GM12891 (cell line): ENCODE results near the gene CCDC169.

ENCODE experiments used
- DNase-seq: peaks from one replicate; pipeline ENCODE4 v3.0.0; 2011; ENCODE audit warnings: low spot score; ENCODE audit not compliant: insufficient read length
- FAIRE-seq: peaks from 2 replicates; lab custom pipeline; 2011; peaks lifted over from hg19 to GRCh38; lab: Jason Lieb, UNC
- PAX5 ChIP-seq: IDR thresholded peaks from 2 replicates; pipeline ENCODE4 v1.6.1; 2011; ENCODE audit warnings: low read length, moderate library complexity, mild to moderate bottlenecking; ENCODE audit not compliant: insufficient read depth, severe bottlenecking
- POLR2A ChIP-seq: IDR thresholded peaks from 2 replicates; pipeline ENCODE4 v1.6.1; 2011; ENCODE audit warnings: low read depth, low read length, control low read depth
- POLR2AphosphoS5 ChIP-seq: IDR thresholded peaks from 2 replicates; pipeline ENCODE4 v1.6.1; 2011; ENCODE audit warnings: low read depth, low read length, control low read depth
- POU2F2 ChIP-seq: IDR thresholded peaks from 2 replicates; pipeline ENCODE4 v1.6.1; 2011; ENCODE audit warnings: low read depth, mild to moderate bottlenecking, control low read depth, low read length, moderate library complexity
- SPI1 ChIP-seq: IDR thresholded peaks from 2 replicates; pipeline ENCODE4 v1.6.1; 2011; ENCODE audit warnings: low read depth, low read length, control low read depth
- TAF1 ChIP-seq: IDR thresholded peaks from 2 replicates; pipeline ENCODE4 v1.6.1; 2011; ENCODE audit warnings: low read depth, low read length, control low read depth

The CCDC169 gene

GRCh38 chr13:36244990-36245389, 52.6 kb downstream of the CCDC169 start:
- TF ChIP-seq TAF1 (no peak), SPI1 (no peak), POLR2AphosphoS5 (no peak), POLR2A (no peak), POU2F2 (no peak), PAX5 (no peak)
- DNase-seq: no peak
- FAIRE-seq: no peak

DNA sequence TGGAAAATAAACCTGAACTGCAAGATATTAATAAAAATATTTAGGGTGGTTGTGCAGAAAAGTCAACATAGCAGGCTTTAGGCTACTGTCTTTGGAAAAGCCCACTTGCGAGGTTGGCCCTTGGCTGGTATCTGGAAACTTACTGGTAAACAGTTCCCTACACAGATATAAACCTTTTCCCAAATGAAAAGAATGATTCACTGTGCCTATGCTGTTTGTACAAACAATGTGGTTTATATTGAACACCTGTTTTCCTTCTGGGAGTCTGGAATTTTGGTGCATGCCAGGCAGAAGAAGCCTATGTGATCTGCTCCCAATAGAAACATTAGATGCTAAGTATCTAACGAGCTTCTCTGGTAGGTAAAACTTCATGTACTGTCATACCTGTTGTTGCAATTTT, 53.5 kb downstream of the CCDC169 start:
- FAIRE-seq: no peak
- TF ChIP-seq POU2F2: no peak
- no peak for TF ChIP-seq TAF1
- TF ChIP-seq SPI1: no peak
- TF ChIP-seq POLR2A: no peak
- no peak for TF ChIP-seq POLR2AphosphoS5
- TF ChIP-seq PAX5: no peak
- no peak for DNase-seq

- DNase-seq (no peak), FAIRE-seq (no peak)
- no peak for TF ChIP-seq POU2F2
- no peak for TF ChIP-seq POLR2A
- TF ChIP-seq PAX5: no peak
- TF ChIP-seq SPI1: no peak
- no peak for TF ChIP-seq TAF1
- TF ChIP-seq POLR2AphosphoS5: no peak
Measured at GRCh38 chr13:36242761-36243160, 54.9 kb downstream of the CCDC169 start.

GRCh38 chr13:36231236-36231635, 66.4 kb downstream of the CCDC169 start:
- DNase-seq (no peak), FAIRE-seq (no peak)
- TF ChIP-seq TAF1 (no peak), POU2F2 (no peak), PAX5 (no peak), POLR2A (no peak), POLR2AphosphoS5 (no peak), SPI1 (no peak)

- FAIRE-seq (no peak), DNase-seq (no peak)
Measured at GRCh38 chr13:36224730-36225129, 72.9 kb downstream of the CCDC169 start.

GRCh38 chr13:36219883-36220282, 77.7 kb downstream of the CCDC169 start:
- no peak for FAIRE-seq
- TF ChIP-seq POLR2AphosphoS5 (no peak), SPI1 (no peak), POLR2A (no peak), TAF1 (no peak), PAX5 (no peak)
- DNase-seq: no peak

More at GRCh38 chr13:36224730-36225129, 72.9 kb downstream of the CCDC169 start:
- no peak for TF ChIP-seq PAX5
- no peak for TF ChIP-seq SPI1
- no peak for TF ChIP-seq TAF1
- no peak for TF ChIP-seq POLR2AphosphoS5
- no peak for TF ChIP-seq POLR2A
- no peak for TF ChIP-seq POU2F2

- DNase-seq (no peak), FAIRE-seq (no peak)
- TF ChIP-seq TAF1 (no peak), POLR2AphosphoS5 (no peak), PAX5 (no peak), POLR2A (no peak), SPI1 (no peak), POU2F2 (no peak)
Measured at GRCh38 chr13:36217456-36217855, 80.2 kb downstream of the CCDC169 start.

- DNase-seq (no peak), FAIRE-seq (no peak)
- no peak for TF ChIP-seq POU2F2
- no peak for TF ChIP-seq PAX5
- no peak for TF ChIP-seq TAF1
- TF ChIP-seq POLR2AphosphoS5: no peak
- no peak for TF ChIP-seq SPI1
- TF ChIP-seq POLR2A: no peak
Measured at GRCh38 chr13:36214163-36214921, 83.3 kb downstream of the CCDC169 start, which contains the start of gene SOHLH2. SOHLH2 (minus strand) TSS chr13:36214556; CDS start chr13:36214526, 30 bp downstream.

- no peak for TF ChIP-seq POU2F2
- TF ChIP-seq PAX5: no peak
- TF ChIP-seq POLR2A: no peak
- no peak for TF ChIP-seq TAF1
- TF ChIP-seq POLR2AphosphoS5: no peak
- no peak for TF ChIP-seq SPI1
- no peak for DNase-seq
- FAIRE-seq: no peak
Measured at GRCh38 chr13:36212789-36213188, 84.8 kb downstream of the CCDC169 start.

DNA sequence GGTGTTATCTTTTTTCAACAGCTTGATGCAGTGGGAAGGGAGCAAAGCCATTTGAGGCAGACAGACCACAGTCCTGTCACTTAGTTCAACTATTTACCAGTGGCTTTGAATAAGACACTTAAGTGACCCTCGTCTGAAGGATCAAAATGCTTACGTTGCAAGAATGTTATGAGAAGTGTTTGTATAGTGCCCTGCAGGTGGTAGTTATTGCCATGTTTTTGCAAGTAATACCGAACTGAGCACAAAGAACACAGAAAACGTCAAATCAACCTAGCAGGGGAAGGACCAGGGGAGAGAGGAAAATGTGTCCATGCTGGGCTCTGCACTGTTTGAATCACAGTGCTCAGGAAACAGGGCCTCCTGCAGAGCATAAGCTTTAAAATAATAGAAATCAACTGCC, 86.0 kb downstream of the CCDC169 start:
- TF ChIP-seq POLR2AphosphoS5 (no peak), POLR2A (no peak), POU2F2 (no peak), TAF1 (no peak), SPI1 (no peak), PAX5 (no peak)
- no peak for FAIRE-seq
- no peak for DNase-seq
